CD4-positive, alpha-beta T cell treated with Interleukin-17A for 4 hours (primary cell): ENCODE data around the gene SAA1.
"Not testable (repeated sequence)": the region's sequence is repeated elsewhere in the genome, so short reads cannot be mapped to it uniquely, and the experiment has no call there.

ENCODE experiments used
- DNase-seq: peaks from one replicate; pipeline ENCODE4 v3.0.0-alpha.2; 2020; ENCODE audit warnings: mixed read lengths

SAA1 gene

DNA sequence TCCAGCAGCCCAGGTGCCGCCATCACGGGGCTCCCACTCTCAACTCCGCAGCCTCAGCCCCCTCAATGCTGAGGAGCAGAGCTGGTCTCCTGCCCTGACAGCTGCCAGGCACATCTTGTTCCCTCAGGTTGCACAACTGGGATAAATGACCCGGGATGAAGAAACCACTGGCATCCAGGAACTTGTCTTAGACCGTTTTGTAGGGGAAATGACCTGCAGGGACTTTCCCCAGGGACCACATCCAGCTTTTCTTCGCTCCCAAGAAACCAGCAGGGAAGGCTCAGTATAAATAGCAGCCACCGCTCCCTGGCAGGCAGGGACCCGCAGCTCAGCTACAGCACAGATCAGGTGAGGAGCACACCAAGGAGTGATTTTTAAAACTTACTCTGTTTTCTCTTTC, at the start of gene SAA1:
Gene SAA1 (plus strand): TSS at position 316 of the 400 bp plus-strand sequence. CDS start 624 bp downstream, outside the sequence.
- no peak for DNase-seq

DNA sequence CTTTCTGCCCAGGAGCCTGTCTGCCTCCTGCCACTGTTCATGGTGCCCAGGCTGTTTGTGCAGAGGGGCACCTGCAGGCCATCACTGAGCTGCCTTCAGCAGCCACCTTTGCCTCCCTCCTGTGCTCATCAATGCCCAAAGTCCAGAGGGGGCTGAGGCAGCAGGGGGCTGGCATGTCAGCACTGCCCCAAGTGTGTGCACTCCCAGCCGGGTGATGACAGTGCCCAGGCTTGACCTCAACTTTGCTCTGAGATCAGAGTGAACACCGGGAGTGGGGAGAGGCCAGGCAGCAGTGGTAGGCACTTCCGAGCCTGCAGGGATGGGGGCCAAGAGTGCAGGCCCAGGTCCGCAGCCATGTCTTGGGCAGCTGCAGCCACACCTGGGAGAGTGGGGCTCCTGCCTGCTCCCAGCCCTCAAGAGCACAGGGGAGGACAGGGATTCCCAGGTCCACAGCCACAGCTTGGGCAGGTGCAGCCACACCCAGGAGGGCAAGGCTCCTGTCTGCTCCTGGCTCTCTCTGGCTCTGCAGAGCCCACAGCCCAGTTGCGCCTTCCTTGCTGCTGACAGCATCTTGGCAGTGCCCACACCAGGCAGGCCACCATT, 44.7 kb upstream of the SAA1 start:
- no peak for DNase-seq

DNA sequence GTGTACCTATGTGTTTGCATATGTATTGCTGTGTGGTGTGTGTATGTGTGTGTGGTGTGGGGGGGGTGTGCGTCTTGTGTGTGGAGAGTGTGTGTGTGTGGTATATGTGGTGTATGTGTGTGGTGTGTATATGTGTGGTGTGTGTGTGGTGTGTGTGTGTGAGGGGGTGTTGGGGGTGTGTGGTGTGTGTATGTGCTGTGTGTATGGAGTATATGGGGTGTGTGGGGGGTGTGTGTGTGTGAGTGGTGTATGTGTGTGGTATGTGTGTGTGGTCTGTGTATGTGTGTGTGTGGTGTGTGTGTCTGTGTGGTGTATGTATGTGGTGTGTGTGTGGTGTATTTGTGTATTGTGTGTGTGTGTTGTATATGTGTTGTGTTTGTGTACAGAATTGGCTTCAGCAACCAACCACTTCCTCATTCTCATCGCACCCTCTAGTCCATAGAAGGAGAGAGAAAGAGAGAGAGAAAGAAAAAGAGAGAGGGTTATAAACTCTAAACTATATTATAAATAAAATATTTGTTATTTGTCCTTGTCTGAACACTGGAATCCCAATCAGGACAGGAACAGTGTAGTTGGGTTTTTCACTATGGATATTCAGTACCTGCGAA, 43.1 kb upstream of the SAA1 start:
- DNase-seq: no peak

DNA sequence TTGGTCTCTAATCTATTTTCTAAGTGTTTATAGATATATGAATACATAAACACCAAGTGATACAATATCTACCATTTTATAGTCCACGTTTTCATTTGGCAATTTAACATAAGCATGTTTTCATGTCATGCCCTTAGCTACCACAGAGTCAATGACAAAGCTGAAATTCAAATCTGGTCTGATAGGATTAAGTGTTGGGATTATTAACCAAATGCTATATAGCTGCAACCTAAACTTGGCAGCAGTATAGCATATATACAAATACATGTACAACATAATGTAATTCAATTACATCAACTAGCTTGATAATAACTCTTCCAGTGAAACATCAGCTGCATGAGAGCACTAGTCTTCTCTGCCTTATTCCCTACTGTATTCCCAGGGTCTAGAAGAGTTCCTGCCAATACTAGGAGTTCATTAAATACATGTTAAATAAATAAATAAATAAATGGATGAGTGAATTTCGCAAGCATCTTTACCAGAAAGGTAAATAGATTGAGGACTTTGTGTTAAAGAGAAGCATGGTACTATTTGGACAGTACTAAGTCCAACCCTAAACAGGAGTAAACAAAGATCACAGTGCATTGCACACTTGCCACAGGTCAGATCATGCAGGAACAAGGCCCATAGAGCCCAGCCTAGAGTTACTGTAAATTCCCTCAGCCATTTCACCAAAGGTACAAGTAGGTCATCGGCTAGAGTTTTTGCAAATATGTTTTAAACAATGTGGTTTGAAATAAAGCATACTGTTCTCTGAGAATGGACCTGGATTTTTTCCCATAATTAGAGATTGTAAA, 42.3 kb upstream of the SAA1 start:
- DNase-seq: no peak

DNA sequence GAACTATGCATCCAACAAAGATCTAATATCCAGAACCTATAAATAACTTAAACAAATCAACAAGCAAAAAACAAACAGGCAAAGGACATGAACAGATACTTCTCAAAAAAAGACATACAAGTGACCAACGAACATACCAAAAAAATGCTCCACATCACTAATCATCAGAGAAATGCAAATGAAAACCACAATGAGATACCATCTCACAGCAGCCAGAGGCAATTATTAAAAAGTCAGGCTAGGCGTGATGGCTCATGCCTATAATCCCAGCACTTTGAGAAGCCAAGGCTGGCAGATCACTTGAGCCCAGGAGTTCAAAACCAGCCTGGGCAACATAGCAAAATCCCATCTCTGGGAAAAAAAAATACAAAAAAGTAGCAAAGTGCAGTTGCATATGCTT, 40.2 kb upstream of the SAA1 start:
- no peak for DNase-seq

DNA sequence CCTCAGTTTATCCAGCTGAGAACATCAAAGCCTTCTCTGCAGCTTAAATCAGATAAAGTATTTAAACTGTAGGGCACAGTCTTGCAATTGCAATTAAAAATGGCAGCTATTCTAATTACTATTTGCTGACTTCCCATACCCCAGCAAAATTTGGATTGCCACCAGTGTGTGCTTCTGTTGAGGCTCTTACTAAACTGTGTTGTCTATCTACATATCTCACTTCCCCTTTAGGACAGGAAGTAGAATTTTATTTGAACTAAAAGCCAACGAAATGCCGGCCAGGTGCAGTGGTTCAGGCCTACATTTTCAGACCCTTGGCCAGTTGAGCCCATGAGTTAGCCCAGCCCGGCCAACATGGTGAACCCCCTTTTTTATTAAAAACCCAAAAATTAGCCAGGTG, 36.6 kb upstream of the SAA1 start:
- no peak for DNase-seq

DNA sequence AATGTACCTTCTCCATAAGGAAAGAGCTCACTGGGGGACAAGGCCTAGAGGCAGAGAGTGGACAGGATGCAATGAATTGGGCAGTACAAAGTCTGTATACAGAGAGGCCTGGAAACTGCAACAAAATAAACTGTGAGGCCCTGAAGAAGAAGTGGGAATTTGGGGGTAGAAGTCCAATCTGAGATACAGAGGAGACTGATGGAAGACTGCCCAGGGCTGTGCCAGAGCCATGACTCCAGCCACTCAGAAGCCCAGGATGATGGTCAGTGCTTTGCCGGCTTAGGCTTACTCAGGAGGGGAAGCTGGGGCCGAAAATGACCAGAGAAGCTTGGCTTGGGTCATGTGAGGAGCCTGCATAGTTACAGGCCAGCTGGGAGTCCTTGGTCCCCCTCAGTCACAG, 35.2 kb upstream of the SAA1 start:
- DNase-seq: no peak

DNA sequence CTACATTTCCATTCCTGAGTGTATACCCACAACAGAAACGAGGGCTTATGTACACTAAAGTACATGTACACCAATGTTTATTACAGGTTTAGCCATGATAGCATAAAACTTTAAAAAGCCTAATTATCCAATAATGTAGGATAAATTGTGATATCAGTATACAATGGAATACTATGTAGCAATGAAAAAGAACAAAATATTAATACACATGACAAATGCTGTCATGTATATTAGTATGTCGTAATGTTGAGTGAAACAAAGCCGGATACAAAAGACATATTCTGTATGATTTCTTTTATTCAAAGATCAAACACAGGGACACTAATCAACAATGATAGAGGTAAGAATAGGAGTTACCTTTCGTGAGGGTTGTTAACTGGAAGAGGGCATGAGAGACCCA, 32.2 kb upstream of the SAA1 start:
- DNase-seq: no peak

DNA sequence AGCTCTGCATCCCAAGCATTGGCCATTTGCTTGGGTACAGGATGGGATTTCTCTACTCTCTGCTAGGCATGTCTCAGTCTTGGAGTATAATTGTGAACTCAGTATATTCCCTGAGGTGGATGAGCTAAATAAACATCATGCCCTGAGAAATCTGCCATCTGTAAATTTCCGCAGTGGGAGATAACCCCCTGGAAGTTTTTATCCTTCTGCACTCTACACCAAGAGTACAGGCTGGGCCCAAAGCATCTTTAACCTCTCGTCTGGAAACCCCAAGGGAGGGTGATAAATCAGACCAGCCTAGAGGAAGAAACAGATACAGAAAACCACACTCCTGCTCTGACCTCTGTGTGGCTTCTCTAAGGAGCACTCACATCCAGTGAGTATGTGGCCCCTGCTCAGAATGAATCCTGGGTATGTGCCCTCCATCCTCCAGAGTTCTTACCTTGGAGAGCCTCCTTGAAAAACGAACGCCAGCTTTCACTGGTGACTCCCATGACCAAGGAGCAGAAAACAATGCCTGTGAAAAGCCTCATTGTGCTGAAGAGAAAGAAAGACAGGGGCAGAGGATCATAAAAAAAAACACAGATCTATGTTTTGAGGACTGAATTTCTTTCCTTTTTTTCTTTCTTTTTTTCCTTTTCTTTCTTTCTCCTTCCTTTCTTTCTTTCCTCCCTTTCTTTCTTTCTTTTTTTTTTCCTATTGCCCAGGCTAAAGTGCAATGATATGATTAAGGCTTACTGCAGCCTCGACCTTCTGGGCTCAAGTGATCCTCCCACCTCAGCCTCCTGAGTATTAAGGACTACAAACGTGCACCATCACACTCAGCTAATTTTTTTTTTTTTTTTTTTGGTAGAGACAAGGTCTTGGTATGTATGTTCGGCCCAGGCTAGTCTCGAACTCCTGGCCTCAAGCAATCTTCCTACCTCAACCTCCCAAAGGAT, 30.4 kb upstream of the SAA1 start:
- DNase-seq: no peak

DNA sequence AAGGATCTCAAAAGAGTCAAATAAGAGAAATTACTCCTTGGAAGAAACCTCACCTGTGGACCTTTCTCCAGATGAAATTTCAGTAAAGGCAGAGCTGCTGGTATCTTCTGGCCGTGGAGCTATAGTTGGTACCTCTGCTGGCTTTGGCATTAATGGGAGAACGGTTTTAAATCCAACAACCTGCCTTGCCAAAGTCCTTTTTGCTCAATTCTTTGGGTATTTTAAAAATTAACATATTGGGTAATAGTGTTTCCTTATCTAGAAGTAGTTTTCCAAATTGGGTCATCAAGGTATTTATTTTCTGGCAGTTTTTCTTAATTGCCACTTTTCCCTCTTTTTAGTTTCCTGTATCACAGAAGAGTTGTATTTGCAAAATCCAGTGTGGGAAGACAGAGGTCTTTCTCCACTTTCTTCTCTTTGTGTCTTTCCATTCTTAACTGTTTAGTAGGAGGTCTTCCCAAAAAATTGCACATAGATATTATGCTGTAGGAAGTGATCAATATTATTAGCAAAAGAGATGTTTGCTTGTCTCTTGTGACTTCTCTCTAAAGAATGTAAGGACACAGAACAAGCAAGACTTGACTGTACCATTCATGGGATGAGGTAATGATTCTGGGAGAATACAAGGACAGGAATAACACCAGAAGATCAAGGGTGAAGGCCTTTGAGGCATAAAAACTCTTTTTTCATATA, 29.3 kb upstream of the SAA1 start, which contains the start of gene SAA4:
Gene SAA4 (minus strand): TSS at position 139 of the 693 bp plus-strand sequence. CDS start 876 bp downstream, outside the sequence.
- no peak for DNase-seq

DNA sequence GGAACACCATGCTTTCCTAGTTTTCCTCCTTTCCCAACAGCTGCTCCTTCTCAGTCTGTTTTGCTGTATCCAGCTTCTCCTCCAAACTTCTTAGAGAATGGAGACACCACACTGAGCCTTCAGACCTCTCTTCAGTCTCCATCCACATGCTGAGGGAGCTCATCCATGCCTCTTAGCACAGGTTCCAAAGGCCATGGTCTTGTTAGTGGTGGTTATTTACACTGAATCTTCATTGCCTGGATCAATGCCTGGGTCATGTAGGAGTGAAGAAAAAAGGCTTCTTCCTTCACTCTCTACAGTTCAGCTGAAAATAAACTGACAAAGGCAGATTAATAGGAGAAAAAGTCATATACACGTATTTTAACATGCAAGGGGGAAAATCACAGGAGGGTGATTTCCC, 26.4 kb upstream of the SAA1 start:
- no peak for DNase-seq

DNA sequence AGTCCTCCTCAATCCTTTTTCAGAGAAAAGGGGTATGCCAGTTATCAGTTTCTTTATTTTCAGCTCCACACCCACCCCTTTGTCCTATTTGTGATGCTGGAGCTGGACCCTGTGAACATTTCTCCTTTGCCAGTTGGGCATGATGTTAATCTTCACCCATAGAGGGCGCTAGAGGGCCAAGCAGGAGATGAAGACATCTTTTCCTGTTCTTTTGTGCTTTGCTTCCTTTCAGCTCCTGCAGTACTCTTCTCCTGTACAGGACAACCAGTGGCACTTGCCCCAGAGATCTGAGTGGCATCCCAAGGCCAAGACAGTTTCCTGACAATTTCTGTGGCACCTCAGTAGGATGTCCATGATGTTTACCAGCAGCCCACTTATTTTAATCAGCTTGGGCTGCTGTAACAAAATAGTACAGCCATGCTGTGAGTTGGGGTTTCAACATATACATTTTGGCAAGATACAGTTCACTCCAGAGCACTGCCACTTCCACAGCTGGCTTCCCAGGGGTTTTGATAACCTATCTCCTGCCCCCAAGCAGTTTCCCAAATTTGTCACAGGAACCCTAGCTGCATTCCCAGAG, 22.2 kb upstream of the SAA1 start:
- DNase-seq: peak; percentile 63

DNA sequence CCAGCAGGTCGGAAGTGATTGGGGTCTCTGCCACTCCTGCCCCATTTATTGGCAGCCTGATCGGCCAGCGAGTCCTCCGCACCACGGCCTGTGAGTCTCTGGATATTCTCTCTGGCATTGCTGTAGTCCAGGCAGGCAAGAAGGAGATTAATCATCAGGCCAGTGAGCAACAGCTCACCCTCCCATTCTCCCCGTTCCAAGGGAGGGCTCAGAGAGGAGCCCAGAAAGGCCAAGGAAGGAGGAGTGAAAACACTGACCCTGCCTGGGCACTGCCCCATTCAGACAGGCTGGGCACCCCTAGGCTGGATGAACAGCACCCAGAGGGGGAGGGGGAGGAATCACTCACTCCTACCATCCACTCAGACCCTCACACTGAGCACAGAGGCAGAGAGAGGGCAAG, 20.7 kb upstream of the SAA1 start:
- no peak for DNase-seq

DNA sequence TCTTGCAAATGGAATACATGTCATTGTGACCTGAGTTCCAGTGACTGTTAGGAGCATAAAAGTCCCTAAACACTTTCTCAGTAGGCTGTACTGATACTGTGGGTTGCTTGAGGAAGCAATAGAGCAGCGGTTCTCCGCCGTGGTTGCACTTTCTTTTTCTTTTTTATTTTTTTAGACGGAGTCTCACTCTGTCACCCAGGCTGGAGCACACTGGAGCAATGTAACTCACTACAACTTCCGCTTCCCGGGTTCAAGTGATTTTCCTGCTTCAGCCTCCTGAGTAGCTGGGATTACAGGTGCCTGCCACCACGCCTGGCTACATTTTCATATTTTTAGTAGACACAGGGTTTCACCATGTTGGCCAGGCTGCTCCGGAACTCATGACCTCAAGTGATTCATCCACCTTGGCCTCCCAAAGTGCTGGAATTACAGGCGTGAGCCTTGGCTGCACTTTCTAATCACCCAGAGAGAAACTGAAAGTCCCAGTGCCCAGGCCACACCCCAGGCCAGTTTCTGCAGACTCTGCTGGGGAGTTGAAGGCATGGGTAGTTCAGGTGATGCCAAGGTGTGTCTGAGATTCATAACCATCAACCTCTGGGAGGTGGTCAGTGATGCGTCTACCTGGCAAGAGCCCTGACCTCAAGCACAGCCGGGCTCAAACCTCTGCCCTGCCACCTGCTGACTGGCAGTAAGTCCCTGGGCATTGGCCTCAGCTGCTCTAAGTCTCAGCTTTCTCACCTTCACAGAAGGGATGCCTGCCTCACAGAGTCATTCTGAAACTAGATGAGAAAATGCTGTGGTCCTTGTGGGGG, 19.5 kb upstream of the SAA1 start:
- DNase-seq: peak; percentile 18

DNA sequence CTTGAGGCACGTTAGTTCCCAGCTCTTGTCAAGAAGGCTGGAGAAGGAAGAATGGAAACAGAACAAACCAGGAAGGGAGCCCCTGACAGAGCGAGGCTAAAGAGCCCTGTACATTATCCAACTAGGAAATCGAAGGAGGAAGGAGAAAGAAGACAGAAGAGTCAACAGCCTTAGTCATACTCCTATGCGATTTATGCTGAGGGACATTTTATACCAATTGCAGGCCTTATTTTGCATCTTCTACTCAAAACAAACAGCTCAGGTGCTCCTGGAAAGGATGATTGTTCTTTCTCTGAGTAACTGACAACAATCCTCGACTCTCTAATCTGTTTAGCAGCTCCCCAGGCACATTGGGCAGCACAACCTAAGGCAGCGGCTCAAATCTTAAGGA, 18.9 kb upstream of the SAA1 start:
- not testable (repeated sequence) for DNase-seq

DNA sequence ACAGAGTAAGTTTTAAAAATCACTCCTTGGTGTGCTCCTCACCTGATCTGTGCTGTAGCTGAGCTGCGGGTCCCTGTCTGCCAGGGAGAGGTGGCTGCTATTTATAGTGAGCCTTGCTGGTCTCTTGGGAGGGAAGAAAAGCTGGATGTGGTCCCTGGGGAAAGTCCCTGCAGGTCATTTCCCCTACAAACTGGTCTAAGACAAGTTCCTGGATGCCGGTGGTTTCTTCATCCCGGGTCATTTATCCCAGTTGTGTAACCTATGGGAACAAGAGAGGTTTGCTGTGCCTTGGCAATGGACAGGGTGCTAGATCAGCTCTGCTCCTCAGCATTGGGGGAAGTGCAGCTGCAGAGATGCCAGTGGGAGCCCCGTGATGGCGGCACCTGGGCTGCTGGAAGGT, 17.5 kb upstream of the SAA1 start, which contains the start of gene SAA2:
Gene SAA2 (minus strand): TSS at position 108 of the 400 bp plus-strand sequence. CDS start 657 bp downstream, outside the sequence.
- no peak for DNase-seq

DNA sequence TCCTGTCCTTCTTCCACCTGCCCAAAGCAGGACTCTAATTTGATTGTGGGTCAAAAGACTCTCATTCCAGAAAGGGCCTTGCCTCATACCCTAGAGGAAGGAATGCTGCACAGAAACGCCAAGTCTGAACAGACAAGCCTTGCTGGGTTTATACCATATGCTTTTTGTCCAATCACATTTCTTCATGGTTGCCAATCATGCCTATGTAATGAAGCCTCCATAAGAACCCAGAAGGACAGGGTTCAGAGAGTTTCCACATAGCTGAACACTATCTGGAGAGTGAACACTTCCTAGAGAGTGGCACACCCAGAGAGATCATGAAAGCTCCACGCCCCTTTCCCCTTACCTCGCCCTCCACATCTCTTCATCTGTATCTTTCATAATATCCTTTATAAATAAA, 12.8 kb upstream of the SAA1 start:
- DNase-seq: no peak

DNA sequence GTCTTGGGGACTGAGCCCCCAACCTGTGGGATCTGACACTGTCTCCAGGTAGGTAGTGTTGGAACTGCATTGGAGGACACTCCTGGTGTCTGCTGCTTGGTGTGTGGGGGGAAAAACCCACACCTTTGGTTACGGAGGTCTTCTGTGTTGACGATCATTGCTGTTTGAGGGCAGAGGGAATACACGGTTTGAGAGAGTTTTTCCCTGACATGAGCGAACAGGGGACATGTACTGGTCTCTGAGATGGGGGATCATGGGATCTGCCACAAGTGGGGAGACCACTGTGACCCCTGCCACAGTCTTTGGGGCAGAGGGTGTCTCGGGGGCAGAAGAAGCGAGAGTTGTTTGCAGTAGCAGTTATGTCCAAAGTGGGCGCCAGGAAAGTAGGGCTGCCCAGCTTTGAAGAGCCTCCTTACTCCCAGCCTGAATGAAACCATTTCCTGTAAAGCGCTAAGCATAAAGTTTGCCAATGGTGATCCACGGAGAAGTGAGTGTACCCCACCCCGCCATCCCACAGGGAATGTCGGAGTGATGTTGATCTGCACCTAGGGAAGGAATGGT, 12.2 kb upstream of the SAA1 start:
- DNase-seq: no peak

DNA sequence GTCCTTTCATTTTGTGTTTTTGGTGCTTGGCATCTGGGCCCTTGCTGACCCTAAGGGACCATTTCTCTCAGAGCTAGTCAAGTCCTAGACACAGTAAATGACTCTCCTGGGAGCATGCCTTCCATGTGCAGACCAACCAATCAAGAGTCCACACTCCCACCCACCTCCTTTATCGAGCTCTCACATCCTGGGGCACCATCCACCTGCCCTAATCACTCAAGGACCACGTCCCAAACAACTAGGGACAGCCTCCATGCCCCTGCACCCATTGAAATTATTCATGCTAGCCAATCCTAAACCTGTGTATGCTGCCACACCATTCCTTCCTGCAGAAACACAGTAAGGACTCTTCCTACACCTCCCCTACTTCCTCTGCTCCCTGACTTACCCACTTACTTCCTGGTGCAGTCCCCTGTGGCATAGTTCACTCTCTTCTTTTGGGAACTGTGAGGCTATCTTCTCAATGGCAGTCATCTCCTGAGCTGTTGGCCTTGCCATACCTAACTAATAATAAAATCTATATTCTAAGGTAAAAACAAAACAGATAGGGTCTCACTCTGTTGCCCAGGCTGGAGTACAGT, 11.2 kb upstream of the SAA1 start:
- DNase-seq: no peak

DNA sequence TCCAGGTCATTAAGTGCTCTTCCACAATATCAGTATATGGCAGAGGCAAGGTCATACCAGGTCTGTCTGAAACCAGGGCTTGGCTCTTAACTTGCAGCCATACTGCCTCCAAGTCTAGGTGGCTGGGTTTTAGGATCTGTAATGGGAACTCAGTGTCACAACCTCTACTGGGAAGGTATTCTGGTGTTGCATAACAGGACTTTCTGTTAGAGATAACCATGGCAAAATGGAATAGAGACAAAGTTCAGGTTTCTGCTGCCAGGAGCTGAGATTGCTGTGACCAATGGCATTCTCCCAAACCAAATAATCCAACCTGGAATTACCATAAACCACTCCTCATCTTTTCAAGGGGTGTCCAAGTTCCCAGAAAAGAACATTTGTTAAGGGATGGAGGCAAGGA, 6.8 kb upstream of the SAA1 start:
- no peak for DNase-seq
